NCI-H82 treated with DMSO at 0.1 percent for 48 hours (cell line): Measurements from ENCODE around the gene BCAS4.

Source experiments
- DNase-seq: peaks from one replicate; lab custom pipeline; 2025; ENCODE audit not compliant: unreplicated experiment; lab: John Stamatoyannopoulos, UW

Gene BCAS4

GRCh38 chr20:50904067-50904570, 109.3 kb downstream of the BCAS4 start:
- DNase-seq, result no peak

- no peak for DNase-seq
Observed at GRCh38 chr20:50909413-50909812, 114.6 kb downstream of the BCAS4 start.

GRCh38 chr20:50911030-50911429, 116.2 kb downstream of the BCAS4 start:
- DNase-seq, result no peak

- DNase-seq, result no peak
Observed at GRCh38 chr20:50911716-50912115, 116.9 kb downstream of the BCAS4 start.

- DNase-seq, result no peak
Observed at GRCh38 chr20:50913690-50914375, 119.0 kb downstream of the BCAS4 start.

- no peak for DNase-seq
Observed at GRCh38 chr20:50915424-50915823, 120.6 kb downstream of the BCAS4 start.

GRCh38 chr20:50916257-50916656, 121.4 kb downstream of the BCAS4 start:
- DNase-seq, result peak; percentile 30

GRCh38 chr20:50916934-50917333, 122.1 kb downstream of the BCAS4 start:
- DNase-seq, result no peak

- DNase-seq, result no peak
Observed at GRCh38 chr20:50918403-50918802, 123.5 kb downstream of the BCAS4 start.

- DNase-seq, result peak; percentile 11
Observed at GRCh38 chr20:50919567-50919966, 124.7 kb downstream of the BCAS4 start.

- DNase-seq, result peak; percentile 22
Observed at GRCh38 chr20:50920997-50921396, 126.1 kb downstream of the BCAS4 start.

- no peak for DNase-seq
Observed at GRCh38 chr20:50921803-50922501, 127.1 kb downstream of the BCAS4 start.

- DNase-seq, result no peak
Observed at GRCh38 chr20:50924261-50924920, 129.5 kb downstream of the BCAS4 start.

- DNase-seq, result no peak
Observed at GRCh38 chr20:50926530-50926929, 131.7 kb downstream of the BCAS4 start.
